Cardiac muscle cell (in vitro differentiated cells and primary cell): Measurements from ENCODE around the gene CHMP2A. TPM values are rescaled to one million over a fixed set of nuclear protein-coding genes. Genes with fewer than 3 reads are reported as not detected.

Experiments used
- DNase-seq, 2 donors: peaks; one replicate each; pipeline versions ENCODE4 v3.0.0 to v3.0.0-alpha.2; 2010 to 2017; ENCODE audit warnings: low read depth in 1 of 2, low spot score in 1 of 2
- H3K27ac ChIP-seq: fragments of 200-600 bp; sonication (generic); 2 replicates; pipeline ENCODE4 v1.5.1; 2016
- H3K27me3 ChIP-seq: fragments of 200-600 bp; sonication (generic); 2 replicates; pipeline ENCODE4 v1.6.0; 2016; ENCODE audit warnings: control low read depth
- H3K36me3 ChIP-seq: fragments of 200-600 bp; sonication (generic); 2 replicates; pipeline ENCODE4 v1.5.1; 2016; ENCODE audit warnings: control low read depth
- H3K4me1 ChIP-seq: fragments of 200-600 bp; sonication (generic); 2 replicates; pipeline ENCODE4 v1.8.1; 2017; ENCODE audit warnings: low read depth, mild to moderate bottlenecking, mixed run types
- H3K4me3 ChIP-seq: fragments of 200-600 bp; sonication (generic); 2 replicates; pipeline ENCODE4 v1.5.1; 2016; ENCODE audit warnings: mild to moderate bottlenecking
- H3K9me3 ChIP-seq: fragments of 200-600 bp; sonication (generic); 2 replicates; pipeline ENCODE4 v1.5.1; 2017; ENCODE audit warnings: low read depth, mild to moderate bottlenecking, control low read depth
- CTCF ChIP-seq: IDR thresholded peaks from 2 replicates; pipeline ENCODE4 v1.5.1; 2012; ENCODE audit warnings: low read depth, mild to moderate bottlenecking, low read length
- polyA plus RNA-seq: library from polyadenylated mRNA; unstranded; fragments of >200 nt; fragmentation: Nextera tagmentation; extraction: Ambion mirVana; gene quantifications from 2 replicates; pipeline ENCODE4 v1.2.1, GENCODE V29; 2016
- total RNA-seq: library from RNA; depleted of rRNA; stranded (reverse); fragments of >200 nt; gene quantifications from 2 replicates; pipeline ENCODE4 v1.2.3, GENCODE V29; 2016

Gene CHMP2A
- total and polyA plus RNA-seq, 2 experiments from 2014 or later = 247 to 265 TPM

- no peaks in the 10 kb centered on the region for H3K9me3 ChIP-seq
- no peak for DNase-seq
- no peaks in the 10 kb centered on the region for H3K36me3 ChIP-seq
- H3K4me3 ChIP-seq = no peak overlapping the region
- no peaks in the 10 kb centered on the region for H3K27me3 ChIP-seq
- H3K4me1 ChIP-seq = no peaks in the 10 kb centered on the region
- no peak overlapping the region for H3K27ac ChIP-seq
- TF ChIP-seq CTCF = no peak
These were observed 15.2 kb upstream of the CHMP2A start for GRCh38 chr19:58569943-58570670.

- no peaks in the 10 kb centered on the region for H3K36me3 ChIP-seq
- DNase-seq = no peak
- no peak overlapping the region for H3K4me3 ChIP-seq
- H3K27ac ChIP-seq = no peak overlapping the region
- no peak for TF ChIP-seq CTCF
- no peaks in the 10 kb centered on the region for H3K27me3 ChIP-seq
- H3K9me3 ChIP-seq = no peaks in the 10 kb centered on the region
- H3K4me1 ChIP-seq = no peaks in the 10 kb centered on the region
These were observed 14.5 kb upstream of the CHMP2A start for GRCh38 chr19:58569191-58569942.

GRCh38 chr19:58568453-58569130 lies 13.7 kb upstream of the CHMP2A start:
- no peak overlapping the region for H3K27ac ChIP-seq
- H3K9me3 ChIP-seq = no peaks in the 10 kb centered on the region
- H3K4me3 ChIP-seq = no peak overlapping the region
- H3K27me3 ChIP-seq = no peaks in the 10 kb centered on the region
- TF ChIP-seq CTCF = no peak
- H3K36me3 ChIP-seq = no peaks in the 10 kb centered on the region
- DNase-seq = no peak
- no peaks in the 10 kb centered on the region for H3K4me1 ChIP-seq

- no peak for TF ChIP-seq CTCF
- peaks cover 9% of the 10 kb centered on the region for H3K4me1 ChIP-seq
- DNase-seq = no peak
- H3K27ac ChIP-seq = no peak overlapping the region
- no peaks in the 10 kb centered on the region for H3K36me3 ChIP-seq
- H3K4me3 ChIP-seq = no peak overlapping the region
- no peaks in the 10 kb centered on the region for H3K9me3 ChIP-seq
- no peaks in the 10 kb centered on the region for H3K27me3 ChIP-seq
These were observed 12.1 kb upstream of the CHMP2A start for GRCh38 chr19:58566989-58567388.

GRCh38 chr19:58563823-58564222 lies 8.9 kb upstream of the CHMP2A start:
- no peak for DNase-seq
- peaks cover 14% of the 10 kb centered on the region for H3K4me1 ChIP-seq
- TF ChIP-seq CTCF = no peak
- no peaks in the 10 kb centered on the region for H3K9me3 ChIP-seq
- H3K36me3 ChIP-seq = no peaks in the 10 kb centered on the region
- H3K27me3 ChIP-seq = no peaks in the 10 kb centered on the region
- H3K4me3 ChIP-seq = no peak overlapping the region
- H3K27ac ChIP-seq = no peak overlapping the region
